SK-N-SH (cell line): Measurements from ENCODE around the gene EYA2. TPM values are rescaled to one million over a fixed set of nuclear protein-coding genes. Genes with fewer than 3 reads are reported as not detected.

ENCODE experiments used
- CTCF ChIA-PET: fragments of 300-600, 350-600 bp; formaldehyde crosslinking; extraction: SDS; loops from one replicate; lab custom pipeline; 2021; lab: Yijun Ruan, JAX
- POLR2A ChIA-PET: fragments of 350-600 bp; sonication (Branson Sonifier 250); formaldehyde crosslinking; extraction: SDS; loops from one replicate; lab custom pipeline; 2020; ENCODE audit warnings: antibody characterized with exemption, inconsistent platforms; lab: Yijun Ruan, JAX
- DNase-seq: peaks from one replicate; pipeline ENCODE4 v3.0.0; 2012
- H2AFZ ChIP-seq: fragments of 200-600 bp; sonication (generic); 2 replicates; pipeline ENCODE4 v1.8.1; 2016; ENCODE audit warnings: antibody characterized with exemption, mild to moderate bottlenecking, low read depth
- H3F3A ChIP-seq: fragments of 200-600 bp; sonication (generic); replicated peaks from 2 replicates; pipeline ENCODE3; 2016; ENCODE audit warnings: antibody characterized with exemption, mild to moderate bottlenecking; ENCODE audit not compliant: insufficient read depth
- H3K27ac ChIP-seq, 2 experiments: fragments of 200-500 bp in 1 of 2; fragments of 200-600 bp in 1 of 2; sonication (Bioruptor generic) in 1 of 2; sonication (generic), shearing (Covaris generic) in 1 of 2; 2 replicates each; pipeline versions ENCODE4 v1.5.1 to v1.6.1; 2014 to 2016; ENCODE audit warnings: low read depth in 2 of 2, inconsistent platforms in 1 of 2, low read length in 1 of 2, mild to moderate bottlenecking in 1 of 2, mixed read lengths in 1 of 2
- H3K27me3 ChIP-seq: fragments of 200-600 bp; sonication (generic), shearing (Covaris generic); 2 replicates; pipeline ENCODE4 v1.6.1; 2016; ENCODE audit warnings: mixed run types; ENCODE audit not compliant: insufficient read depth
- H3K36me3 ChIP-seq, 2 experiments: fragments of 200-500 bp in 1 of 2; fragments of 200-600 bp in 1 of 2; sonication (Bioruptor generic) in 1 of 2; sonication (generic) in 1 of 2; replicated peaks in 1 of 2; 2 replicates each; pipeline versions ENCODE3 to v1.5.1; 2014 to 2016; ENCODE audit warnings: low read length in 1 of 2, mild to moderate bottlenecking in 1 of 2; ENCODE audit not compliant: insufficient read depth in 2 of 2, control insufficient read depth in 1 of 2
- H3K4me1 ChIP-seq, 2 experiments: fragments of 200-500 bp in 1 of 2; fragments of 200-600 bp in 1 of 2; sonication (Bioruptor generic) in 1 of 2; sonication (generic), shearing (Covaris generic) in 1 of 2; 2 replicates each; pipeline versions ENCODE4 v1.5.1 to v1.6.1; 2014 to 2016; ENCODE audit warnings: low read depth in 1 of 2, low read length in 1 of 2, mixed run types in 1 of 2; ENCODE audit not compliant: insufficient read depth in 2 of 2, control insufficient read depth in 1 of 2
- H3K4me2 ChIP-seq: fragments of 200-600 bp; sonication (generic), shearing (Covaris generic); 2 replicates; pipeline ENCODE4 v1.6.1; 2017; ENCODE audit warnings: mixed run types
- H3K4me3 ChIP-seq, 2 experiments: fragments of 200-500 bp in 1 of 2; fragments of 200-600 bp in 1 of 2; sonication (Bioruptor generic) in 1 of 2; sonication (generic), shearing (Covaris generic) in 1 of 2; 2 replicates each; pipeline versions ENCODE4 v1.5.1 to v1.8.1; 2014 to 2016; ENCODE audit warnings: low read depth in 2 of 2, inconsistent platforms in 1 of 2, low read length in 1 of 2, mild to moderate bottlenecking in 1 of 2, mixed read lengths in 1 of 2, moderate library complexity in 1 of 2
- H3K79me2 ChIP-seq: fragments of 200-600 bp; sonication (generic); 2 replicates; pipeline ENCODE4 v1.8.1; 2017; ENCODE audit warnings: mild to moderate bottlenecking; ENCODE audit not compliant: insufficient read depth
- H3K9ac ChIP-seq: fragments of 200-600 bp; sonication (generic); 2 replicates; pipeline ENCODE4 v1.6.1; 2017; ENCODE audit warnings: mixed run types
- H3K9me2 ChIP-seq: fragments of 200-600 bp; sonication (generic); 2 replicates; pipeline ENCODE4 v1.6.1; 2017; ENCODE audit warnings: mixed run types
- H3K9me3 ChIP-seq: fragments of 200-600 bp; sonication (generic); 2 replicates; pipeline ENCODE4 v1.6.1; 2017; ENCODE audit warnings: mixed run types, mild to moderate bottlenecking, moderate library complexity
- H4K20me1 ChIP-seq: fragments of 200-600 bp; sonication (generic); 2 replicates; pipeline ENCODE4 v1.6.1; 2017; ENCODE audit warnings: mild to moderate bottlenecking, mixed run types; ENCODE audit not compliant: insufficient read depth
- CHD2 ChIP-seq: fragments of 150-350 bp; IDR thresholded peaks from 2 replicates; pipeline ENCODE4 v1.6.1; 2018; ENCODE audit warnings: low read length; ENCODE audit not compliant: partially characterized antibody
- EZH2phosphoT487 ChIP-seq: fragments of 200-600 bp; sonication (generic); IDR thresholded peaks from 2 replicates; pipeline ENCODE4 v1.6.1; 2017; ENCODE audit warnings: low read depth, mixed run types, mild to moderate bottlenecking, antibody characterized with exemption, moderate library complexity, borderline replicate concordance
- IRF3 ChIP-seq: fragments of 150-350 bp; IDR thresholded peaks from 2 replicates; pipeline ENCODE4 v1.6.1; 2016; ENCODE audit warnings: mild to moderate bottlenecking, low read depth, low read length
- MEF2A ChIP-seq: IDR thresholded peaks from 2 replicates; pipeline ENCODE4 v1.4.0; 2012; ENCODE audit warnings: low read depth, borderline replicate concordance
- NFIC ChIP-seq: IDR thresholded peaks from 2 replicates; pipeline ENCODE4 v1.4.0; 2012; ENCODE audit warnings: borderline replicate concordance
- PBX3 ChIP-seq: IDR thresholded peaks from 2 replicates; pipeline ENCODE4; 2012
- POLR2AphosphoS5 ChIP-seq: IDR thresholded peaks from 2 replicates; pipeline ENCODE4 v1.6.1; 2012; ENCODE audit warnings: low read depth, low read length
- RAD21 ChIP-seq: IDR thresholded peaks from 2 replicates; pipeline ENCODE4 v1.6.1; 2012; ENCODE audit warnings: mild to moderate bottlenecking, low read length
- RCOR1 ChIP-seq: fragments of 150-350 bp; IDR thresholded peaks from 2 replicates; pipeline ENCODE4 v1.6.1; 2017; ENCODE audit warnings: antibody characterized with exemption, low read length
- REST ChIP-seq: IDR thresholded peaks from 2 replicates; pipeline ENCODE4 v1.6.1; 2012; ENCODE audit warnings: mild to moderate bottlenecking, low read depth, low read length, moderate library complexity
- RFX5 ChIP-seq: IDR thresholded peaks from 2 replicates; pipeline ENCODE4 v1.6.1; 2012; ENCODE audit warnings: mild to moderate bottlenecking, improper control_type of control experiment, low read length
- SIN3A ChIP-seq: IDR thresholded peaks from 2 replicates; pipeline ENCODE4 v1.6.1; 2012; ENCODE audit warnings: low read depth, mild to moderate bottlenecking, low read length, moderate library complexity, borderline replicate concordance
- SMC3 ChIP-seq: IDR thresholded peaks from 2 replicates; pipeline ENCODE4 v1.6.1; 2012; ENCODE audit warnings: low read depth, low read length, improper control_type of control experiment
- TAF1 ChIP-seq: IDR thresholded peaks from 2 replicates; pipeline ENCODE4 v1.6.1; 2012; ENCODE audit warnings: low read depth, mild to moderate bottlenecking, low read length, moderate library complexity, borderline replicate concordance
- TCF12 ChIP-seq: IDR thresholded peaks from 2 replicates; pipeline ENCODE4 v1.4.0; 2012
- TEAD4 ChIP-seq: IDR thresholded peaks from 2 replicates; pipeline ENCODE4 v1.4.0; 2012; ENCODE audit warnings: mild to moderate bottlenecking, borderline replicate concordance; ENCODE audit not compliant: insufficient read depth
- USF2 ChIP-seq: fragments of 150-350 bp; IDR thresholded peaks from 2 replicates; pipeline ENCODE4 v1.6.1; 2017; ENCODE audit warnings: antibody characterized with exemption, low read length, low read depth, borderline replicate concordance
- ZBTB33 ChIP-seq: IDR thresholded peaks from 2 replicates; pipeline ENCODE4 v1.4.0; 2012; ENCODE audit warnings: low read depth, borderline replicate concordance
- WGBS: methylation state at CpG from one replicate; pipeline ENCODE4 v1.1.6; 2017; ENCODE audit warnings: low lambda C conversion rate; 5-methylcytosine and 5-hydroxymethylcytosine counted together
- polyA plus RNA-seq, 3 experiments: library from polyadenylated mRNA; depleted of rRNA; stranded (reverse); fragments of >200 nt; gene quantifications; 2 replicates each; pipeline ENCODE4 v1.2.3, GENCODE V29; 2012
- TF ChIP-seq, protein P1 (sequence below): IDR thresholded peaks from 2 replicates; pipeline ENCODE4 v1.4.0; 2012; ENCODE audit warnings: low read depth, borderline replicate concordance

The EYA2 gene
- polyA plus RNA-seq, 1 of the 3 experiments (the other 2 are of a cell fraction), result 0.05 TPM

GRCh38 chr20:47028487-47028886 is 133.8 kb downstream of the EYA2 start (continued):
- TF ChIP-seq USF2, result no peak
- TF ChIP-seq POLR2AphosphoS5, result no peak
- no peak for TF ChIP-seq EZH2phosphoT487
- TF ChIP-seq CHD2, result no peak
- no peak for TF ChIP-seq NFIC
- no peak for TF ChIP-seq ZBTB33

DNA sequence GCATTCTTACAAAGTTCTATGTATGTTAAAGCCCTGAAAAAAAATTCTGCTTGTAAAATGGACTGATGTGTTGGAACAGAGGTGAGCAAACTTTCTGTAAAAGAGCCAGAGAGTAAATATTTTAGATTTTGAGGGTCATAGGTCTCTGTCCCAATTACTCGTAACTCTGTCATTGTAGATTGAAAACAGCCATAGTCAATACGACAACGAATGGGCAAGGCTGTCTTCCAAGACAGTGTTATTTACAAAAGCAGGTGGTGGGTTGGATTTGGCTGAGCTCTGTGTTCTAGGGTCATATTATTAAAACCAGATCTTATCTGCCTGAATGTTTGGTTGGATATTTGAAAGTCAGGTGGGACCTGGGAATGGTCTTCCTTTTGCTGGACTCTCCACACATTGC is 135.2 kb downstream of the EYA2 start:
- no peaks in the 10 kb centered on the region for H3K9me3 ChIP-seq
- no peaks in the 10 kb centered on the region for H4K20me1 ChIP-seq
- TF ChIP-seq TCF12 (no peak), IRF3 (no peak), RCOR1 (no peak), MEF2A (no peak), NFIC (no peak), EZH2phosphoT487 (no peak), SMC3 (no peak), SIN3A (no peak), RAD21 (no peak), TEAD4 (no peak), REST (no peak), TAF1 (no peak), RFX5 (no peak), PBX3 (no peak)
- TF ChIP-seq, protein P1, sequence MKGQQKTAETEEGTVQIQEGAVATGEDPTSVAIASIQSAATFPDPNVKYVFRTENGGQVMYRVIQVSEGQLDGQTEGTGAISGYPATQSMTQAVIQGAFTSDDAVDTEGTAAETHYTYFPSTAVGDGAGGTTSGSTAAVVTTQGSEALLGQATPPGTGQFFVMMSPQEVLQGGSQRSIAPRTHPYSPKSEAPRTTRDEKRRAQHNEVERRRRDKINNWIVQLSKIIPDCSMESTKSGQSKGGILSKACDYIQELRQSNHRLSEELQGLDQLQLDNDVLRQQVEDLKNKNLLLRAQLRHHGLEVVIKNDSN, result no peak
- H3K27me3 ChIP-seq, result no peaks in the 10 kb centered on the region; the same call in 1 of the 2 replicates
- no peak overlapping the region for H3K9ac ChIP-seq
- H2AFZ ChIP-seq, result no peak overlapping the region
- POLR2A ChIA-PET, result no interaction called here
- WGBS, result 61% methylated on average over 3 of the region's 3 CpGs
- H3K79me2 ChIP-seq, result no peaks in the 10 kb centered on the region
- no peaks in the 10 kb centered on the region for H3K9me2 ChIP-seq
- H3K36me3 ChIP-seq, result no peaks in the 10 kb centered on the region
- no peak overlapping the region for H3K4me2 ChIP-seq
- CTCF ChIA-PET, result no interaction called here
- H3F3A ChIP-seq, result no peaks in the 10 kb centered on the region
- H3K4me3 ChIP-seq, result no peak overlapping the region
- no peak overlapping the region for H3K27ac ChIP-seq
- peaks cover 0 to 15% of the 10 kb centered on the region in 2 experiments; a peak in 2 of 4 replicates for H3K4me1 ChIP-seq
- no peak for DNase-seq
